A549 (cell line): ENCODE results near the gene SLC38A11. TPM values are rescaled to one million over a fixed set of nuclear protein-coding genes. Genes with fewer than 3 reads are reported as not detected.
A peak's percentile ranks its signal among the peaks of the same experiment; 100 is the strongest.

Experiments
- ATAC-seq, 2 experiments: fragments of 200-7000 bp in 1 of 2; fragments of >200 bp in 1 of 2; cut with Nextera tagmentation in 1 of 2; cut with Tn5 transposase in 1 of 2; 3 replicates each; pipeline versions ENCODE4 v1.8.0 to v1.9.1; 2018 to 2020; ENCODE audit warnings: mild to moderate bottlenecking in 1 of 2, moderate library complexity in 1 of 2
- CTCF ChIA-PET: fragments of 300-600 bp; sonication (Branson Sonifier 250); formaldehyde crosslinking; extraction: SDS; loops from one replicate; lab custom pipeline; 2021; ENCODE audit warnings: antibody characterized with exemption, inconsistent platforms; lab: Yijun Ruan, JAX
- POLR2A ChIA-PET: fragments of 350-600 bp; formaldehyde crosslinking; extraction: SDS; loops from one replicate; lab custom pipeline; 2021; ENCODE audit warnings: antibody characterized with exemption, inconsistent platforms; lab: Yijun Ruan, JAX
- DNase-seq, 2 experiments: peaks; one replicate each; pipeline versions ENCODE4 v3.0.0 to v3.0.0-alpha.2; 2011 to 2016; ENCODE audit warnings: low read depth in 1 of 2, low spot score in 1 of 2
- FAIRE-seq: peaks from 2 replicates; lab custom pipeline; 2011; peaks lifted over from hg19 to GRCh38; lab: Jason Lieb, UNC
- H3K27ac ChIP-seq, 2 experiments: fragments of >200 bp; sonication (Bioruptor Twin); formaldehyde crosslinking; 3 replicates each; pipeline ENCODE4 v1.5.1; 2016 to 2017
- H3K4me1 ChIP-seq: fragments of >200 bp; sonication (Bioruptor Twin); formaldehyde crosslinking; 3 replicates; pipeline ENCODE4 v1.6.1; 2016
- H3K4me2 ChIP-seq: fragments of >200 bp; sonication (Bioruptor Twin); formaldehyde crosslinking; 3 replicates; pipeline ENCODE4 v1.6.1; 2016
- H3K4me3 ChIP-seq: fragments of >200 bp; sonication (Bioruptor Twin); formaldehyde crosslinking; 3 replicates; pipeline ENCODE4 v1.5.1; 2016
- H3K9me3 ChIP-seq: fragments of >200 bp; sonication (Bioruptor Twin); formaldehyde crosslinking; 3 replicates; pipeline ENCODE4 v1.6.1; 2016
- BHLHE40 ChIP-seq: IDR thresholded peaks from 2 replicates; pipeline ENCODE4 v1.6.1; 2012; ENCODE audit warnings: low read depth, low read length, inconsistent platforms
- CBX2 ChIP-seq: fragments of 200-600 bp; sonication (generic); IDR thresholded peaks from 2 replicates; pipeline ENCODE4 v1.6.1; 2016; ENCODE audit warnings: low read depth, mild to moderate bottlenecking, borderline replicate concordance
- CBX8 ChIP-seq: fragments of 200-600 bp; sonication (generic); IDR thresholded peaks from 2 replicates; pipeline ENCODE4 v1.6.1; 2016
- CEBPB ChIP-seq, 2 experiments: fragments of >200 bp in 1 of 2; sonication (Bioruptor Twin) in 1 of 2; formaldehyde crosslinking in 1 of 2; IDR thresholded peaks; 2 replicates each; pipeline ENCODE4 v1.6.1; 2012 to 2016
- EHF ChIP-seq: fragments of 250-450 bp; sonication (Bioruptor Pico); IDR thresholded peaks from 2 replicates; pipeline ENCODE4 v1.5.0; 2020; ENCODE audit warnings: mild to moderate bottlenecking
- FOSB ChIP-seq: fragments of 250-450 bp; sonication (Bioruptor Pico); IDR thresholded peaks from 2 replicates; pipeline ENCODE4 v1.5.0; 2020; ENCODE audit warnings: mild to moderate bottlenecking, moderate library complexity
- FOXS1 ChIP-seq: fragments of 250-450 bp; sonication (Bioruptor Pico); IDR thresholded peaks from 2 replicates; pipeline ENCODE4 v1.5.0; 2020; ENCODE audit warnings: mild to moderate bottlenecking, moderate library complexity
- HEYL ChIP-seq: fragments of 250-450 bp; sonication (Bioruptor Pico); IDR thresholded peaks from 2 replicates; pipeline ENCODE4 v1.8.0; 2021; ENCODE audit warnings: mild to moderate bottlenecking, moderate library complexity
- HOXB5 ChIP-seq: fragments of 250-450 bp; sonication (Bioruptor Pico); IDR thresholded peaks from 2 replicates; pipeline ENCODE4 v1.5.0; 2020; ENCODE audit warnings: mild to moderate bottlenecking, moderate library complexity
- JUN ChIP-seq, 2 experiments: fragments of >200 bp; sonication (Bioruptor Twin); formaldehyde crosslinking; IDR thresholded peaks; 2 replicates in 1 of 2; 3 replicates in 1 of 2; pipeline ENCODE4 v1.6.1; 2016 to 2017
- KDM5A ChIP-seq: fragments of 200-600 bp; sonication (generic); IDR thresholded peaks from 2 replicates; pipeline ENCODE4 v1.6.1; 2016; ENCODE audit warnings: antibody characterized with exemption, mild to moderate bottlenecking
- MAFK ChIP-seq: fragments of 450-650 bp; IDR thresholded peaks from 2 replicates; pipeline ENCODE4 v1.6.1; 2014; ENCODE audit not compliant: partially characterized antibody
- MYC ChIP-seq: IDR thresholded peaks from 2 replicates; pipeline ENCODE4 v1.6.1; 2012; ENCODE audit warnings: mild to moderate bottlenecking, inconsistent platforms, low read length, improper control_type of control experiment, borderline replicate concordance
- NFE2L2 ChIP-seq: fragments of 150-350 bp; conservative IDR thresholded peaks from 2 replicates; pipeline ENCODE4 v1.6.1; 2014; ENCODE audit warnings: low read length
- NPAS2 ChIP-seq: fragments of 250-450 bp; sonication (Bioruptor Pico); IDR thresholded peaks from 2 replicates; pipeline ENCODE4 v1.8.0; 2022; ENCODE audit warnings: mild to moderate bottlenecking, moderate library complexity, borderline replicate concordance
- PHF8 ChIP-seq: fragments of 200-600 bp; sonication (generic); IDR thresholded peaks from 2 replicates; pipeline ENCODE4 v1.6.1; 2016; ENCODE audit warnings: low read depth, mild to moderate bottlenecking, antibody characterized with exemption, moderate library complexity, borderline replicate concordance
- POLR2AphosphoS2 ChIP-seq: conservative IDR thresholded peaks from 2 replicates; pipeline ENCODE4 v1.6.1; 2012; ENCODE audit warnings: low read length, improper control_type of control experiment, inconsistent platforms
- RAD21 ChIP-seq, 2 experiments: fragments of >200 bp in 1 of 2; sonication (Bioruptor Twin) in 1 of 2; formaldehyde crosslinking in 1 of 2; IDR thresholded peaks in 1 of 2; conservative IDR thresholded peaks in 1 of 2; 2 replicates in 1 of 2; 3 replicates in 1 of 2; pipeline ENCODE4 v1.6.1; 2012 to 2018; ENCODE audit warnings: inconsistent platforms in 1 of 2
- RCOR1 ChIP-seq: fragments of 150-350 bp; IDR thresholded peaks from 2 replicates; pipeline ENCODE4 v1.6.1; 2014; ENCODE audit warnings: antibody characterized with exemption, low read length, low read depth
- RFX5 ChIP-seq: fragments of 450-650 bp; IDR thresholded peaks from 2 replicates; pipeline ENCODE4 v1.7.1; 2014; ENCODE audit warnings: antibody characterized with exemption, mild to moderate bottlenecking, moderate library complexity
- RNF2 ChIP-seq: fragments of 200-600 bp; sonication (generic); IDR thresholded peaks from 2 replicates; pipeline ENCODE4 v1.6.1; 2016; ENCODE audit warnings: low read depth, mild to moderate bottlenecking, antibody characterized with exemption, moderate library complexity, borderline replicate concordance
- SREBF2 ChIP-seq: fragments of 450-650 bp; IDR thresholded peaks from 2 replicates; pipeline ENCODE4 v1.6.1; 2014; ENCODE audit warnings: mild to moderate bottlenecking, moderate library complexity
- ZC3H11A ChIP-seq: fragments of 450-650 bp; IDR thresholded peaks from 2 replicates; pipeline ENCODE4 v1.6.1; 2014; ENCODE audit warnings: antibody characterized with exemption, mild to moderate bottlenecking
- ZNF302 ChIP-seq: fragments of 250-450 bp; sonication (Bioruptor Pico); IDR thresholded peaks from 2 replicates; pipeline ENCODE4 v1.9.0; 2021; ENCODE audit warnings: inconsistent platforms, mild to moderate bottlenecking, moderate library complexity
- ZSCAN20 ChIP-seq: fragments of 250-450 bp; sonication (Bioruptor Pico); IDR thresholded peaks from 2 replicates; pipeline ENCODE4 v1.8.0; 2022; ENCODE audit warnings: mild to moderate bottlenecking, moderate library complexity
- WGBS: methylation state at CpG from one replicate; pipeline ENCODE4 v1.1.6; 2017; ENCODE audit errors: missing lambda C conversion rate; 5-methylcytosine and 5-hydroxymethylcytosine counted together
- polyA plus RNA-seq, 4 experiments: library from polyadenylated mRNA; depleted of rRNA in 3 of 4; stranded (reverse); fragments of >200 nt; fragmentation: RNase III in 1 of 4; extraction: RNeasy Plus Mini Kit Qiagen cat#74134 plus additional on column Dnase treatment in 1 of 4; gene quantifications; 2 replicates in 3 of 4; 3 replicates in 1 of 4; pipeline ENCODE4 v1.2.3, GENCODE V29; 2011 to 2017
- TF ChIP-seq, protein P1 (sequence below): fragments of >200 bp; sonication (Bioruptor Twin); formaldehyde crosslinking; IDR thresholded peaks from 2 replicates; pipeline ENCODE4 v1.6.1; 2016
- TF ChIP-seq, protein P2 (sequence below): IDR thresholded peaks from 2 replicates; pipeline ENCODE4 v1.6.1; 2012
- TF ChIP-seq, protein P3 (sequence below): fragments of 150-350 bp; IDR thresholded peaks from 2 replicates; pipeline ENCODE4 v1.6.1; 2014; ENCODE audit warnings: low read depth, mild to moderate bottlenecking, low read length
- TF ChIP-seq, protein P4 (sequence below): fragments of 250-450 bp; sonication (Bioruptor Pico); IDR thresholded peaks from 2 replicates; pipeline ENCODE4 v1.5.0; 2021; ENCODE audit warnings: mild to moderate bottlenecking, moderate library complexity, borderline replicate concordance
- TF ChIP-seq, protein P5 (sequence below): fragments of >200 bp; sonication (Bioruptor Twin); formaldehyde crosslinking; IDR thresholded peaks from 3 replicates; pipeline ENCODE4 v1.6.1; 2016

Gene SLC38A11
- polyA plus RNA-seq, 2 of the 4 experiments (the other 2 are of a cell fraction) = 0.05 to 0.22 TPM

DNA sequence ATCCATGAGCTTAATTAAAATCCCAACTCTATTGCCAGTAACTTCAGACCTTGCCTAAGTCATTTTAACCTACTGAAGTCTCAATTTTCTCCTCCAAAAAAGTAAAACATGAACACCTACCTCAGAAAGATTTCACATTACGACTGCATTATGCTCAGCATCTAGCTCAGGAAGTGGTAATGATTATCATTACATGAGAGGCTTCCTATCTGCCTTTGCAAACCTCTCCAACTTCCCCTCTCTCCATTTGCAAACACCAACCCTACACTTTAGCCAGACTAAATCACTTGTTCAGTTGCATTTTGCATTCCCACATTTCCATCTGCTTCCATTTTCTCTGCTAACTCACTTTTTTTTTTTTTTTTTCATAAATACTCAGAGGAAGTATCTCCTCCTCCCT lies 6.8 kb downstream of the SLC38A11 start (continued):
- TF ChIP-seq, protein P1, sequence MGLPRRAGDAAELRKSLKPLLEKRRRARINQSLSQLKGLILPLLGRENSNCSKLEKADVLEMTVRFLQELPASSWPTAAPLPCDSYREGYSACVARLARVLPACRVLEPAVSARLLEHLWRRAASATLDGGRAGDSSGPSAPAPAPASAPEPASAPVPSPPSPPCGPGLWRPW = no peak
- TF ChIP-seq, protein P2, sequence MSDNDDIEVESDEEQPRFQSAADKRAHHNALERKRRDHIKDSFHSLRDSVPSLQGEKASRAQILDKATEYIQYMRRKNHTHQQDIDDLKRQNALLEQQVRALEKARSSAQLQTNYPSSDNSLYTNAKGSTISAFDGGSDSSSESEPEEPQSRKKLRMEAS = no peak
- no peak for TF ChIP-seq RNF2
- no peak for TF ChIP-seq JUN (IDR thresholded peaks at IDR 0.05)
- no peak for TF ChIP-seq ZNF302
- no peak for TF ChIP-seq ZSCAN20 (CRISPR knock-in tag)
- TF ChIP-seq CEBPB (IDR thresholded peaks at IDR 0.05) = no peak
- TF ChIP-seq NFE2L2 = no peak
- no peak for TF ChIP-seq NPAS2
- no peak for TF ChIP-seq KDM5A

DNA sequence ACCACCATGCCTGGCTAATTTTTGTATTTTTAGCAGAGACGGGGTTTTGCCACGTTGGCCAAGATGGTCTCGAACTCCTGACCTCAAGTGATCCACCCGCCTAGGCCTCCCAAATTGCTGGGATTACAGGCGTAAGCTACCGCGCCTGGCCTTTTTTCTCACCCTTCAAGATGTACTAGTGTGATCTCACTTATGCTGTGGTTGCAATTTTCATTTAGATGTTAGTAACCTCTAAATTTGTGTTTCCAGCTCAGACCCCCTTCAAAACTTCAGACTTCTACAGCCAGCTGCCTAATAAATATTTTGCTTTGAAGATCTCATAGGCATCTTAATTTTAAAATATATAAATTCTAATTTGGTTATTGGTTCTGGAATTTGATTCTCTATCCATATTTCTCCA lies 8.0 kb downstream of the SLC38A11 start:
- Histone ChIP-seq H3K27ac (no peak overlapping the region), H3K4me1 (no peaks in the 10 kb centered on the region), H3K4me3 (no peak overlapping the region), H3K4me2 (no peak overlapping the region), H3K9me3 (no peaks in the 10 kb centered on the region)
- TF ChIP-seq HOXB5 (CRISPR knock-in tag) (no peak), PHF8 (no peak), MAFK (peak; percentile 54)
- CTCF ChIA-PET = no interaction called here
- POLR2A ChIA-PET = no interaction called here
- WGBS = 95% methylated on average over 7 of the region's 7 CpGs
- FAIRE-seq (no peak), DNase-seq (no peak), ATAC-seq (no peak)

DNA sequence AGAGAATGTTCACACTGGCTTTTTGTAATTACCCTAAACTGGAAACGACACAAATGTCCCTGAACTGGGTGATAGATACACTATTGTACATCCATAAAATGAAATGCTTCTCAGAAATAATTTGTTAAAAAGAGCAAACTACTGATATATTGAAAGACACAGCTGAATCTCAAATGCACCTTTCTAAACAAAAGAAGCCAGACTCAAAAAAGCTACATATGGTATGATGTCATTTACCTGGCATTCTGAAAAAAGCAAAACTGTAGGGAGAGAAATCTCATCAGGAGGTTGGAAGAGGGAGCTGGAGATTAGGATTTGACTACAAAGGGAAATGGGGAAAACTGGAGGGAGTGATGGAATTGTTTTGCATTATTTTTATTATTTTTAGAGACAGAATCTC lies 12.0 kb downstream of the SLC38A11 start:
- no peak for FAIRE-seq
- Histone ChIP-seq H3K27ac (no peak overlapping the region), H3K4me3 (no peak overlapping the region), H3K4me1 (peaks cover 4% of the 10 kb centered on the region; the same call in 2 of the 3 replicates), H3K4me2 (no peak overlapping the region), H3K9me3 (no peaks in the 10 kb centered on the region)
- CTCF ChIA-PET = interaction anchor here (1.2 to 1.4 kb wide), 2 partner anchors 50 to 205 kb away, joined by 3 to 4 read pairs; no protein-coding TSS in a partner anchor
- 58% methylated on average over 1 of the region's 1 CpG for WGBS
- no peak for DNase-seq
- no peak for TF ChIP-seq CBX8
- no peak for TF ChIP-seq CEBPB (IDR thresholded peaks at IDR 0.05)
- no peak for TF ChIP-seq ZC3H11A
- no peak for TF ChIP-seq EHF
- TF ChIP-seq, protein P3, sequence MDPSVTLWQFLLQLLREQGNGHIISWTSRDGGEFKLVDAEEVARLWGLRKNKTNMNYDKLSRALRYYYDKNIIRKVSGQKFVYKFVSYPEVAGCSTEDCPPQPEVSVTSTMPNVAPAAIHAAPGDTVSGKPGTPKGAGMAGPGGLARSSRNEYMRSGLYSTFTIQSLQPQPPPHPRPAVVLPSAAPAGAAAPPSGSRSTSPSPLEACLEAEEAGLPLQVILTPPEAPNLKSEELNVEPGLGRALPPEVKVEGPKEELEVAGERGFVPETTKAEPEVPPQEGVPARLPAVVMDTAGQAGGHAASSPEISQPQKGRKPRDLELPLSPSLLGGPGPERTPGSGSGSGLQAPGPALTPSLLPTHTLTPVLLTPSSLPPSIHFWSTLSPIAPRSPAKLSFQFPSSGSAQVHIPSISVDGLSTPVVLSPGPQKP = no peak
- TF ChIP-seq RCOR1 = no peak
- no peak for TF ChIP-seq MYC
- TF ChIP-seq FOXS1 = no peak
- no peak for TF ChIP-seq BHLHE40
- no peak for ATAC-seq
- POLR2A ChIA-PET = no interaction called here

DNA sequence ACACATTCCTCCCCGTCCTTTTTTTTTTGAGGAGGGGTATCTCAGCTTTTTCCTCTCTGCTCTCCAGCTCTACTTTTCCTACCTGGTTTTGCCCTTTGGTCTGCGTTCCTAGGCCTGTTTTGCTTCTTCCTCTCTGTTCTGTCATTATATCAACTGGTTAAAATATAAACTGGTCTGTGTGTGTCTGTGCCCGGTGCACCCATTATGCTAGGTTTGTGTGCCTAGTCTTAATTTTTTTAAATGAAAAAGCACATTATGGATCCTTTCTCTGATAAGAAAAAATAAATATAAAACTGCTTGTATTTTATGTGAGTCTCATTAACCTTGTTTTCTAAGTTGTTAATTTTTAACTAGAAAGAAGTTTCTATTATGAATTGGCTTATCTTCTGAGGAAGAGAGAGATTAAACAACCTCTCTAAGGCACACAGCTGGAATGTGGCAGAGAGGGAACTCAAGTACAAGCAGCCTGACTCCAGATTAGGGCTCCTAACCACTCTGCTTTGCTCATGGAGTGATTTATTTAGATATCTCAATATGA lies 17.4 kb downstream of the SLC38A11 start:
- Histone ChIP-seq H3K9me3 (no peaks in the 10 kb centered on the region), H3K4me2 (peak overlapping the region; percentile 62), H3K27ac (peak overlapping the region; percentile 15 to 70; a peak in 4 of 6 replicates), H3K4me3 (no peak overlapping the region), H3K4me1 (peaks cover 19% of the 10 kb centered on the region)
- ChIA-PET POLR2A (no interaction called here), CTCF (interaction anchor here (1.6 kb wide), 1 partner anchor 17 kb away, joined by 5 read pairs; no protein-coding TSS in a partner anchor)
- 12% methylated on average over 3 of the region's 3 CpGs for WGBS
- peak; percentile 30 to 77; a peak in 3 of 6 replicates for ATAC-seq
- DNase-seq = peak in 1 of 2 experiments; percentile 18
- no peak for FAIRE-seq
- TF ChIP-seq CBX2 (no peak), JUN (IDR thresholded peaks at IDR 0.05) (no peak), RFX5 (no peak), FOSB (CRISPR knock-in tag) (no peak), POLR2AphosphoS2 (no peak), NPAS2 (no peak), SREBF2 (no peak), EHF (no peak), RAD21 (conservative IDR thresholded peaks at IDR 0.05 in 1 of 2, IDR thresholded peaks at IDR 0.05 in 1 of 2) (no peak), HEYL (CRISPR knock-in tag) (no peak), ZC3H11A (no peak)
- TF ChIP-seq, protein P4, sequence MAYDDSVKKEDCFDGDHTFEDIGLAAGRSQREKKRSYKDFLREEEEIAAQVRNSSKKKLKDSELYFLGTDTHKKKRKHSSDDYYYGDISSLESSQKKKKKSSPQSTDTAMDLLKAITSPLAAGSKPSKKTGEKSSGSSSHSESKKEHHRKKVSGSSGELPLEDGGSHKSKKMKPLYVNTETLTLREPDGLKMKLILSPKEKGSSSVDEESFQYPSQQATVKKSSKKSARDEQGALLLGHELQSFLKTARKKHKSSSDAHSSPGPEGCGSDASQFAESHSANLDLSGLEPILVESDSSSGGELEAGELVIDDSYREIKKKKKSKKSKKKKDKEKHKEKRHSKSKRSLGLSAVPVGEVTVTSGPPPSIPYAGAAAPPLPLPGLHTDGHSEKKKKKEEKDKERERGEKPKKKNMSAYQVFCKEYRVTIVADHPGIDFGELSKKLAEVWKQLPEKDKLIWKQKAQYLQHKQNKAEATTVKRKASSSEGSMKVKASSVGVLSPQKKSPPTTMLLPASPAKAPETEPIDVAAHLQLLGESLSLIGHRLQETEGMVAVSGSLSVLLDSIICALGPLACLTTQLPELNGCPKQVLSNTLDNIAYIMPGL = no peak
- TF ChIP-seq, protein P5, sequence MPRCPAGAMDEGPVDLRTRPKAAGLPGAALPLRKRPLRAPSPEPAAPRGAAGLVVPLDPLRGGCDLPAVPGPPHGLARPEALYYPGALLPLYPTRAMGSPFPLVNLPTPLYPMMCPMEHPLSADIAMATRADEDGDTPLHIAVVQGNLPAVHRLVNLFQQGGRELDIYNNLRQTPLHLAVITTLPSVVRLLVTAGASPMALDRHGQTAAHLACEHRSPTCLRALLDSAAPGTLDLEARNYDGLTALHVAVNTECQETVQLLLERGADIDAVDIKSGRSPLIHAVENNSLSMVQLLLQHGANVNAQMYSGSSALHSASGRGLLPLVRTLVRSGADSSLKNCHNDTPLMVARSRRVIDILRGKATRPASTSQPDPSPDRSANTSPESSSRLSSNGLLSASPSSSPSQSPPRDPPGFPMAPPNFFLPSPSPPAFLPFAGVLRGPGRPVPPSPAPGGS = no peak
